GM12878 (cell line): Measurements from ENCODE around the gene SOX12. TPM values are rescaled to one million over a fixed set of nuclear protein-coding genes. Genes with fewer than 3 reads are reported as not detected.
"Not testable (repeated sequence)": the region's sequence is repeated elsewhere in the genome, so short reads cannot be mapped to it uniquely, and the experiment has no call there.

Experiments
- ATAC-seq: fragments of 200-7000 bp; cut with Tn5 transposase; 3 replicates; pipeline ENCODE4 v1.9.1; 2020; ENCODE audit warnings: mild to moderate bottlenecking, moderate library complexity
- BruUV-seq: library from RNA; stranded (reverse); fragments of 400-500 nt; replicated peaks from 2 replicates; lab custom pipeline; 2021; lab: Mats Ljungman, UMichigan
- CTCF ChIA-PET: fragments of 300-600 bp; sonication (Branson Sonifier 250); formaldehyde crosslinking; extraction: SDS; loops from one replicate; lab custom pipeline; 2021; ENCODE audit warnings: inconsistent platforms; lab: Yijun Ruan, JAX
- POLR2A ChIA-PET: fragments of 350-600 bp; formaldehyde crosslinking; extraction: SDS; loops from one replicate; lab custom pipeline; 2021; ENCODE audit warnings: inconsistent platforms; lab: Charles Lee
- RAD21 ChIA-PET: fragments of 300-600 bp; sonication (Branson Sonifier 250); formaldehyde crosslinking; loops from one replicate; lab custom pipeline; 2023; ENCODE audit warnings: antibody characterized with exemption; ENCODE audit not compliant: unreplicated experiment; lab: Charles Lee
- SMC1A ChIA-PET: fragments of 300-600 bp; sonication (Branson Sonifier 250); formaldehyde crosslinking; loops from one replicate; lab custom pipeline; 2023; ENCODE audit not compliant: unreplicated experiment, uncharacterized antibody; lab: Charles Lee
- DNase-seq: peaks from one replicate; pipeline ENCODE4 v3.0.0-alpha.2; 2011; ENCODE audit warnings: low read depth, low spot score
- FAIRE-seq: peaks from 3 replicates; lab custom pipeline; 2011; peaks lifted over from hg19 to GRCh38; lab: Jason Lieb, UNC
- H2AFZ ChIP-seq: 2 replicates; pipeline ENCODE4 v1.6.0; 2011; ENCODE audit warnings: low read depth, low read length, control low read depth; ENCODE audit not compliant: control insufficient read depth
- H3K27ac ChIP-seq: 2 replicates; pipeline ENCODE4 v1.5.1; 2011; ENCODE audit warnings: control low read depth; ENCODE audit not compliant: control insufficient read depth, insufficient read depth
- H3K27me3 ChIP-seq, 2 experiments: replicated peaks in 1 of 2; 2 replicates each; pipeline versions ENCODE4 v1.6.0 to v1.6.1; 2011; ENCODE audit warnings: low read length in 1 of 2; ENCODE audit not compliant: control insufficient read depth in 2 of 2, insufficient read depth in 2 of 2
- H3K36me3 ChIP-seq, 2 experiments: 2 replicates each; pipeline ENCODE4 v1.5.1; 2011; ENCODE audit warnings: low read length in 1 of 2; ENCODE audit not compliant: control insufficient read depth in 2 of 2, insufficient read depth in 2 of 2
- H3K4me1 ChIP-seq: 2 replicates; pipeline ENCODE4 v1.6.1; 2011; ENCODE audit warnings: mild to moderate bottlenecking, low read length, moderate library complexity, mixed read lengths; ENCODE audit not compliant: control insufficient read depth, insufficient read depth
- H3K4me2 ChIP-seq: 2 replicates; pipeline ENCODE4 v1.6.0; 2011; ENCODE audit warnings: control low read depth; ENCODE audit not compliant: control insufficient read depth, insufficient read depth
- H3K4me3 ChIP-seq: fragments of 200-600 bp; sonication (generic); 2 replicates; pipeline ENCODE4 v1.5.1; 2016
- H3K79me2 ChIP-seq: 2 replicates; pipeline ENCODE4 v1.6.0; 2011; ENCODE audit warnings: low read length; ENCODE audit not compliant: control insufficient read depth, insufficient read depth
- H3K9ac ChIP-seq: 2 replicates; pipeline ENCODE4 v1.8.0; 2011; ENCODE audit warnings: low read length, control low read depth, mixed read lengths; ENCODE audit not compliant: control insufficient read depth, insufficient read depth
- H3K9me3 ChIP-seq: replicated peaks from 3 replicates; pipeline ENCODE4 v1.5.1; 2011; ENCODE audit warnings: mild to moderate bottlenecking, low read length; ENCODE audit not compliant: control insufficient read depth, insufficient read depth
- H4K20me1 ChIP-seq: 2 replicates; pipeline ENCODE4 v1.6.0; 2011; ENCODE audit not compliant: control insufficient read depth, insufficient read depth
- GABPA ChIP-seq: IDR thresholded peaks from 2 replicates; pipeline ENCODE4 v1.6.1; 2014; ENCODE audit warnings: antibody characterized with exemption, low read depth, mild to moderate bottlenecking, inconsistent platforms
- IKZF2 ChIP-seq, 2 experiments: fragments of 450-650 bp; IDR thresholded peaks; 2 replicates each; pipeline ENCODE4 v1.6.1; 2017; ENCODE audit warnings: mild to moderate bottlenecking in 2 of 2, moderate library complexity in 2 of 2
- POLR2AphosphoS5 ChIP-seq: IDR thresholded peaks from 2 replicates; pipeline ENCODE4 v1.6.1; 2011; ENCODE audit warnings: mild to moderate bottlenecking, low read length, inconsistent platforms
- RBBP5 ChIP-seq: fragments of 200-600 bp; sonication (generic); conservative IDR thresholded peaks from 2 replicates; pipeline ENCODE4 v1.6.1; 2016
- YY1 ChIP-seq: IDR thresholded peaks from 2 replicates; pipeline ENCODE4 v1.6.1; 2011; ENCODE audit warnings: low read depth, mild to moderate bottlenecking, low read length
- WGBS: methylation state at CpG from one replicate; pipeline ENCODE4 v1.1.6; 2016; ENCODE audit warnings: low lambda C conversion rate; ENCODE audit not compliant: insufficient replicate concordance, insufficient coverage; ENCODE audit errors: missing lambda C conversion rate; 5-methylcytosine and 5-hydroxymethylcytosine counted together
- in situ Hi-C: fragments of 300-500 bp; cut with MboI; formaldehyde crosslinking; loops from 9 replicates; pipeline ENCODE4 v1.14.3; 2018; ENCODE audit warnings: mixed read lengths
- intact Hi-C: fragments of 100-400 bp; cut with micrococcal nuclease; formaldehyde crosslinking; loops from one replicate; pipeline ENCODE4 v1.14.2; 2022; ENCODE audit not compliant: unreplicated experiment
- polyA plus RNA-seq, 11 experiments: library from polyadenylated mRNA; depleted of rRNA in 4 of 11; unstranded in 6 of 11; stranded (reverse) in 5 of 11; fragments of >200 nt; fragmentation: Nextera tagmentation in 4 of 11; fragmentation: Illumina TruSeq in 1 of 11; extraction: Ambion mirVana in 4 of 11; extraction: Trizol in 1 of 11; gene quantifications; 1 replicate in 1 of 11; 2 replicates in 10 of 11; pipeline versions ENCODE4 v1.2.1 to v1.2.3, GENCODE V29; 2011 to 2016; ENCODE audit warnings: inconsistent platforms in 2 of 11, missing spikeins in 2 of 11, low read depth in 1 of 11
- total RNA-seq, 4 experiments: library from RNA; depleted of rRNA in 3 of 4; stranded (reverse); fragments of >200 nt in 3 of 4; fragmentation: Illumina TruSeq in 1 of 4; extraction: Trizol in 1 of 4; gene quantifications; 2 replicates each; pipeline versions ENCODE4 v1.2.1 to v1.2.3, GENCODE V29; 2013 to 2021

SOX12 gene
- total and polyA plus RNA-seq, 10 of the 15 experiments (the other 5 are each of a cell fraction or from before 2014, with no cell fraction given), result 0.50 to 17.9 (median 1.4) TPM

GRCh38 chr20:334578-334977 lies 9.2 kb downstream of the SOX12 start (continued):
- TF ChIP-seq IKZF2 (IDR thresholded peaks at IDR 0.05) (no peak), RBBP5 (no peak), GABPA (no peak)

GRCh38 chr20:336040-336439 lies 10.7 kb downstream of the SOX12 start:
- POLR2A ChIA-PET, H3K9ac ChIP-seq, H4K20me1 ChIP-seq, H3K4me1 ChIP-seq, H3K27ac ChIP-seq, H3K36me3 ChIP-seq, in situ Hi-C loops, H2AFZ ChIP-seq, FAIRE-seq, SMC1A ChIA-PET, DNase-seq, H3K4me2 ChIP-seq, H3K79me2 ChIP-seq, intact Hi-C loops, H3K9me3 ChIP-seq, BruUV-seq, CTCF ChIA-PET, ATAC-seq, RAD21 ChIA-PET, H3K4me3 ChIP-seq, H3K27me3 ChIP-seq: not testable (repeated sequence)
- WGBS, result 80% methylated on average over 1 of the region's 1 CpG

- in situ Hi-C loops, result no loop called here
Observed at GRCh38 chr20:341682-342081, 16.3 kb downstream of the SOX12 start.

More at GRCh38 chr20:341682-342081, 16.3 kb downstream of the SOX12 start:
- H3K4me2 ChIP-seq, result no peak overlapping the region
- H3K27me3 ChIP-seq, result no peaks in the 10 kb centered on the region
- H2AFZ ChIP-seq, result no peak overlapping the region
- H3K79me2 ChIP-seq, result no peaks in the 10 kb centered on the region; the same call in 1 of the 2 replicates
- DNase-seq (no peak), FAIRE-seq (no peak), ATAC-seq (no peak)
- CTCF ChIA-PET, result interaction anchor here (1.0 to 1.9 kb wide), 2 partner anchors 10 to 13 kb away, joined by 4 to 12 read pairs; no protein-coding TSS in a partner anchor
- H3K27ac ChIP-seq, result no peak overlapping the region
- H3K9ac ChIP-seq, result no peak overlapping the region
- no peak overlapping the region for H3K4me3 ChIP-seq
- H4K20me1 ChIP-seq, result no peaks in the 10 kb centered on the region
- POLR2A ChIA-PET, result no interaction called here
- H3K36me3 ChIP-seq, result no peaks in the 10 kb centered on the region
- TF ChIP-seq POLR2AphosphoS5 (no peak), YY1 (peak; percentile 58; the same call in 1 of the 2 replicates)
- SMC1A ChIA-PET, result interaction anchor here (1.8 kb wide), 1 partner anchor 11 kb away, joined by 3 read pairs; no protein-coding TSS in a partner anchor
- WGBS, result 52% methylated on average over 2 of the region's 2 CpGs
- BruUV-seq, result no TSS peak
- intact Hi-C loops, result no loop called here
- H3K9me3 ChIP-seq, result no peaks in the 10 kb centered on the region
- peaks cover 6% of the 10 kb centered on the region; the same call in 1 of the 2 replicates for H3K4me1 ChIP-seq
- RAD21 ChIA-PET, result interaction anchor here (0.9 kb wide), 1 partner anchor 11 kb away, joined by 3 read pairs; no protein-coding TSS in a partner anchor
